Measurements from ENCODE around the gene SIGLEC15. TPM values are rescaled to one million over a fixed set of nuclear protein-coding genes. Genes with fewer than 3 reads are reported as not detected.

Gene SIGLEC15
- total and polyA plus RNA-seq, 2 donors (not counting 1 experiment from before 2014, with no cell fraction given), result 0.19 to 1.5 TPM

- no peak overlapping the region for H3K4me2 ChIP-seq (ENCODE audit: extremely low read depth, insufficient read depth, low read length)
Measured at GRCh38 chr18:45780568-45780967, 44.9 kb upstream of the SIGLEC15 start.

GRCh38 chr18:45782662-45783061 lies 42.8 kb upstream of the SIGLEC15 start:
- Histone ChIP-seq H4K20me1 (ENCODE audit: control insufficient read depth, extremely low read depth, insufficient read depth, low read length) (no peaks in the 10 kb centered on the region), H3K4me2 (ENCODE audit: extremely low read depth, insufficient read depth, low read length) (no peak overlapping the region), H3K9ac (ENCODE audit: insufficient read depth, low read length) (no peak overlapping the region), H3K79me2 (ENCODE audit: control insufficient read depth, insufficient read depth, low read length) (no peaks in the 10 kb centered on the region), H3K4me3 (replicated peaks in 1 of 4; ENCODE audit: control extremely low read depth in 1 of 4, insufficient read depth in 1 of 4, low read depth in 3 of 4, low read length in 4 of 4) (no peak overlapping the region), H3K27me3 (ENCODE audit: control insufficient read depth, insufficient read depth, low read length) (no peaks in the 10 kb centered on the region), H3K36me3 (ENCODE audit: control insufficient read depth, insufficient read depth, low read length) (no peaks in the 10 kb centered on the region), H3K27ac (ENCODE audit: insufficient read depth, low read length) (no peak overlapping the region), H3K9me3 (ENCODE audit: control insufficient read depth, insufficient read depth, low read depth, low read length) (no peaks in the 10 kb centered on the region), H2AFZ (ENCODE audit: low read length) (no peak overlapping the region), H3K4me1 (ENCODE audit: control insufficient read depth, extremely low read depth, insufficient read depth, low read length) (peaks cover 13% of the 10 kb centered on the region)
- TF ChIP-seq, protein P1, sequence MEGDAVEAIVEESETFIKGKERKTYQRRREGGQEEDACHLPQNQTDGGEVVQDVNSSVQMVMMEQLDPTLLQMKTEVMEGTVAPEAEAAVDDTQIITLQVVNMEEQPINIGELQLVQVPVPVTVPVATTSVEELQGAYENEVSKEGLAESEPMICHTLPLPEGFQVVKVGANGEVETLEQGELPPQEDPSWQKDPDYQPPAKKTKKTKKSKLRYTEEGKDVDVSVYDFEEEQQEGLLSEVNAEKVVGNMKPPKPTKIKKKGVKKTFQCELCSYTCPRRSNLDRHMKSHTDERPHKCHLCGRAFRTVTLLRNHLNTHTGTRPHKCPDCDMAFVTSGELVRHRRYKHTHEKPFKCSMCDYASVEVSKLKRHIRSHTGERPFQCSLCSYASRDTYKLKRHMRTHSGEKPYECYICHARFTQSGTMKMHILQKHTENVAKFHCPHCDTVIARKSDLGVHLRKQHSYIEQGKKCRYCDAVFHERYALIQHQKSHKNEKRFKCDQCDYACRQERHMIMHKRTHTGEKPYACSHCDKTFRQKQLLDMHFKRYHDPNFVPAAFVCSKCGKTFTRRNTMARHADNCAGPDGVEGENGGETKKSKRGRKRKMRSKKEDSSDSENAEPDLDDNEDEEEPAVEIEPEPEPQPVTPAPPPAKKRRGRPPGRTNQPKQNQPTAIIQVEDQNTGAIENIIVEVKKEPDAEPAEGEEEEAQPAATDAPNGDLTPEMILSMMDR (conservative IDR thresholded peaks at IDR 0.05 in 1 of 2, IDR thresholded peaks at IDR 0.05 in 1 of 2; ENCODE audit: low read depth in 1 of 2, low read length in 2 of 2), result no peak
- no peak for TF ChIP-seq EZH2 (IDR thresholded peaks at IDR 0.05; ENCODE audit: low read length, missing control alignments)
- DNase-seq (ENCODE audit: low read depth in 2 of 2), result no peak

More at GRCh38 chr18:45780568-45780967, 44.9 kb upstream of the SIGLEC15 start:
- Histone ChIP-seq H3K9me3 (ENCODE audit: control insufficient read depth, insufficient read depth, low read depth, low read length) (no peaks in the 10 kb centered on the region), H3K27ac (ENCODE audit: insufficient read depth, low read length) (no peak overlapping the region), H3K79me2 (ENCODE audit: control insufficient read depth, insufficient read depth, low read length) (no peaks in the 10 kb centered on the region), H3K36me3 (ENCODE audit: control insufficient read depth, insufficient read depth, low read length) (no peaks in the 10 kb centered on the region), H3K27me3 (ENCODE audit: control insufficient read depth, insufficient read depth, low read length) (no peaks in the 10 kb centered on the region), H3K9ac (ENCODE audit: insufficient read depth, low read length) (no peak overlapping the region), H4K20me1 (ENCODE audit: control insufficient read depth, extremely low read depth, insufficient read depth, low read length) (no peaks in the 10 kb centered on the region), H3K4me3 (replicated peaks in 1 of 4; ENCODE audit: control extremely low read depth in 1 of 4, insufficient read depth in 1 of 4, low read depth in 3 of 4, low read length in 4 of 4) (no peak overlapping the region), H3K4me1 (ENCODE audit: control insufficient read depth, extremely low read depth, insufficient read depth, low read length) (peaks cover 15% of the 10 kb centered on the region), H2AFZ (ENCODE audit: low read length) (no peak overlapping the region)
- peak in 1 of 2 donors; percentile 44 for DNase-seq (ENCODE audit: low read depth in 2 of 2)
- no peak for TF ChIP-seq EZH2 (IDR thresholded peaks at IDR 0.05; ENCODE audit: low read length, missing control alignments)
- TF ChIP-seq, protein P1 (conservative IDR thresholded peaks at IDR 0.05 in 1 of 2, IDR thresholded peaks at IDR 0.05 in 1 of 2; ENCODE audit: low read depth in 1 of 2, low read length in 2 of 2), result no peak

- Histone ChIP-seq H4K20me1 (ENCODE audit: control insufficient read depth, extremely low read depth, insufficient read depth, low read length) (no peaks in the 10 kb centered on the region), H3K27me3 (ENCODE audit: control insufficient read depth, insufficient read depth, low read length) (no peaks in the 10 kb centered on the region), H3K9me3 (ENCODE audit: control insufficient read depth, insufficient read depth, low read depth, low read length) (no peaks in the 10 kb centered on the region), H3K36me3 (ENCODE audit: control insufficient read depth, insufficient read depth, low read length) (no peaks in the 10 kb centered on the region), H3K4me3 (replicated peaks in 1 of 4; ENCODE audit: control extremely low read depth in 1 of 4, insufficient read depth in 1 of 4, low read depth in 3 of 4, low read length in 4 of 4) (no peak overlapping the region), H3K4me1 (ENCODE audit: control insufficient read depth, extremely low read depth, insufficient read depth, low read length) (peaks cover 13% of the 10 kb centered on the region), H3K4me2 (ENCODE audit: extremely low read depth, insufficient read depth, low read length) (peak overlapping the region; percentile 40), H2AFZ (ENCODE audit: low read length) (peak overlapping the region; percentile 1), H3K79me2 (ENCODE audit: control insufficient read depth, insufficient read depth, low read length) (no peaks in the 10 kb centered on the region), H3K9ac (ENCODE audit: insufficient read depth, low read length) (no peak overlapping the region), H3K27ac (ENCODE audit: insufficient read depth, low read length) (peak overlapping the region; percentile 13)
- TF ChIP-seq, protein P1 (conservative IDR thresholded peaks at IDR 0.05 in 1 of 2, IDR thresholded peaks at IDR 0.05 in 1 of 2; ENCODE audit: low read depth in 1 of 2, low read length in 2 of 2), result no peak
- TF ChIP-seq EZH2 (IDR thresholded peaks at IDR 0.05; ENCODE audit: low read length, missing control alignments), result no peak
- peak in 1 of 2 donors; percentile 88 for DNase-seq (ENCODE audit: low read depth in 2 of 2)
Measured at GRCh38 chr18:45783097-45784075, 42.1 kb upstream of the SIGLEC15 start.
